Uterus (tissue), 2 donors: Measurements from ENCODE around the gene ADCY2.

Experiments
- CTCF ChIP-seq, 4 experiments: fragments of 200-600 bp in 2 of 4; fragments of 450-650 bp in 2 of 4; sonication (generic) in 2 of 4; IDR thresholded peaks; one replicate each; pipeline ENCODE4 v1.5.1; 2016 to 2019; ENCODE audit warnings: antibody characterized with exemption in 4 of 4, mild to moderate bottlenecking in 2 of 4, moderate library complexity in 1 of 4
- POLR2A ChIP-seq, 2 donors: fragments of 450-650 bp; IDR thresholded peaks; one replicate each; pipeline ENCODE4 v1.6.1; 2016; ENCODE audit warnings: antibody characterized with exemption in 2 of 2, mild to moderate bottlenecking in 1 of 2, moderate library complexity in 1 of 2

GRCh38 chr5:7453947-7454346 lies 58.0 kb downstream of the ADCY2 start:
- no peak for TF ChIP-seq CTCF (IDR thresholded peaks at IDR 0.05)
- TF ChIP-seq POLR2A (IDR thresholded peaks at IDR 0.05): no peak
